ENCODE measurements around the gene NEK11.
"Not testable (repeated sequence)": the region's sequence is repeated elsewhere in the genome, so short reads cannot be mapped to it uniquely, and the experiment has no call there.

NEK11 gene

GRCh38 chr3:131363275-131363674 lies 336.6 kb downstream of the NEK11 start:
- no peak for DNase-seq

- no peak for DNase-seq
These were observed 344.4 kb downstream of the NEK11 start for GRCh38 chr3:131370935-131371687.

- no peak for DNase-seq
These were observed 345.0 kb downstream of the NEK11 start for GRCh38 chr3:131371688-131372066.

- DNase-seq, result no peak
These were observed 348.1 kb downstream of the NEK11 start for GRCh38 chr3:131374741-131375140.

- DNase-seq, result not testable (repeated sequence)
These were observed 354.3 kb downstream of the NEK11 start for GRCh38 chr3:131380821-131381444.

GRCh38 chr3:131381445-131382291 lies 355.0 kb downstream of the NEK11 start, which contains the start of gene NUDT16:
Gene NUDT16, plus strand, starts transcription at chr3:131381774. Its CDS starts 31 bp downstream, at chr3:131381805.
- peak; percentile 97 for DNase-seq

- DNase-seq, result no peak
These were observed 359.9 kb downstream of the NEK11 start for GRCh38 chr3:131386429-131387165.

GRCh38 chr3:131387796-131388489 lies 361.3 kb downstream of the NEK11 start:
- no peak for DNase-seq

GRCh38 chr3:131388490-131388799 lies 361.8 kb downstream of the NEK11 start:
- no peak for DNase-seq

GRCh38 chr3:131390331-131390730 lies 363.7 kb downstream of the NEK11 start:
- DNase-seq, result no peak

GRCh38 chr3:131393051-131393450 lies 366.4 kb downstream of the NEK11 start:
- DNase-seq, result no peak

- no peak for DNase-seq
These were observed 367.2 kb downstream of the NEK11 start for GRCh38 chr3:131393868-131394267.

- DNase-seq, result no peak
These were observed 367.7 kb downstream of the NEK11 start for GRCh38 chr3:131394400-131394799.

GRCh38 chr3:131396170-131396569 lies 369.5 kb downstream of the NEK11 start:
- DNase-seq, result no peak

GRCh38 chr3:131397889-131398288 lies 371.2 kb downstream of the NEK11 start:
- no peak for DNase-seq

Data from NCI-H345 (cell line).